ENCODE measurements around the gene GRID2. TPM values are rescaled to one million over a fixed set of nuclear protein-coding genes. Genes with fewer than 3 reads are reported as not detected.

Gene GRID2
- total RNA-seq, 1 donor: not detected

GRCh38 chr4:93243262-93243661, 939.5 kb downstream of the GRID2 start:
- no peak overlapping the region for H3K4me3 ChIP-seq (ENCODE audit: insufficient read depth, low read length)
- no peak for DNase-seq (ENCODE audit: insufficient read length, low spot score, missing footprints)
- no peak overlapping the region for H3K27ac ChIP-seq (ENCODE audit: low read depth, low read length)
- H2AFZ ChIP-seq (ENCODE audit: low read length): no peak overlapping the region
- H3K4me1 ChIP-seq (ENCODE audit: insufficient read depth, low read length): no peaks in the 10 kb centered on the region
- H3K4me2 ChIP-seq (ENCODE audit: insufficient read depth, low read length): no peak overlapping the region
- H4K20me1 ChIP-seq (ENCODE audit: insufficient read depth, low read length): no peaks in the 10 kb centered on the region
- H3K9me3 ChIP-seq (ENCODE audit: low read depth, low read length): no peaks in the 10 kb centered on the region
- H3K27me3 ChIP-seq (ENCODE audit: insufficient read depth, low read length): no peaks in the 10 kb centered on the region
- no peak for TF ChIP-seq CTCF (IDR thresholded peaks at IDR 0.05; ENCODE audit: extremely low read depth, low read depth, low read length)
- H3K36me3 ChIP-seq (ENCODE audit: insufficient read depth, low read length): no peaks in the 10 kb centered on the region
- H3K79me2 ChIP-seq (ENCODE audit: insufficient read depth, low read length): no peaks in the 10 kb centered on the region

GRCh38 chr4:93261207-93261606, 957.4 kb downstream of the GRID2 start:
- no peaks in the 10 kb centered on the region for H4K20me1 ChIP-seq (ENCODE audit: insufficient read depth, low read length)
- no peak for DNase-seq (ENCODE audit: insufficient read length, low spot score, missing footprints)
- H3K4me1 ChIP-seq (ENCODE audit: insufficient read depth, low read length): no peaks in the 10 kb centered on the region
- H3K27me3 ChIP-seq (ENCODE audit: insufficient read depth, low read length): no peaks in the 10 kb centered on the region
- H3K4me3 ChIP-seq (ENCODE audit: insufficient read depth, low read length): no peak overlapping the region
- H2AFZ ChIP-seq (ENCODE audit: low read length): no peak overlapping the region
- H3K79me2 ChIP-seq (ENCODE audit: insufficient read depth, low read length): no peaks in the 10 kb centered on the region
- H3K36me3 ChIP-seq (ENCODE audit: insufficient read depth, low read length): no peaks in the 10 kb centered on the region
- no peak overlapping the region for H3K27ac ChIP-seq (ENCODE audit: low read depth, low read length)
- H3K9me3 ChIP-seq (ENCODE audit: low read depth, low read length): no peaks in the 10 kb centered on the region
- no peak for TF ChIP-seq CTCF (IDR thresholded peaks at IDR 0.05; ENCODE audit: extremely low read depth, low read depth, low read length)
- H3K4me2 ChIP-seq (ENCODE audit: insufficient read depth, low read length): no peak overlapping the region

- Histone ChIP-seq H3K4me3 (ENCODE audit: insufficient read depth, low read length) (no peak overlapping the region), H4K20me1 (ENCODE audit: insufficient read depth, low read length) (no peaks in the 10 kb centered on the region), H3K36me3 (ENCODE audit: insufficient read depth, low read length) (no peaks in the 10 kb centered on the region), H2AFZ (ENCODE audit: low read length) (no peak overlapping the region), H3K27me3 (ENCODE audit: insufficient read depth, low read length) (no peaks in the 10 kb centered on the region), H3K4me1 (ENCODE audit: insufficient read depth, low read length) (no peaks in the 10 kb centered on the region), H3K4me2 (ENCODE audit: insufficient read depth, low read length) (no peak overlapping the region), H3K27ac (ENCODE audit: low read depth, low read length) (no peak overlapping the region), H3K79me2 (ENCODE audit: insufficient read depth, low read length) (no peaks in the 10 kb centered on the region), H3K9me3 (ENCODE audit: low read depth, low read length) (no peaks in the 10 kb centered on the region)
- DNase-seq (ENCODE audit: insufficient read length, low spot score, missing footprints): no peak
- TF ChIP-seq CTCF (IDR thresholded peaks at IDR 0.05; ENCODE audit: extremely low read depth, low read depth, low read length): no peak
Measured at GRCh38 chr4:93263166-93263565, 959.4 kb downstream of the GRID2 start.

GRCh38 chr4:93267747-93268146, 964.0 kb downstream of the GRID2 start:
- Histone ChIP-seq H3K27ac (ENCODE audit: low read depth, low read length) (no peak overlapping the region), H3K79me2 (ENCODE audit: insufficient read depth, low read length) (no peaks in the 10 kb centered on the region), H3K36me3 (ENCODE audit: insufficient read depth, low read length) (no peaks in the 10 kb centered on the region), H3K9me3 (ENCODE audit: low read depth, low read length) (no peaks in the 10 kb centered on the region), H4K20me1 (ENCODE audit: insufficient read depth, low read length) (no peaks in the 10 kb centered on the region), H3K4me2 (ENCODE audit: insufficient read depth, low read length) (no peak overlapping the region), H2AFZ (ENCODE audit: low read length) (no peak overlapping the region), H3K27me3 (ENCODE audit: insufficient read depth, low read length) (no peaks in the 10 kb centered on the region), H3K4me3 (ENCODE audit: insufficient read depth, low read length) (no peak overlapping the region), H3K4me1 (ENCODE audit: insufficient read depth, low read length) (no peaks in the 10 kb centered on the region)
- no peak for DNase-seq (ENCODE audit: insufficient read length, low spot score, missing footprints)
- no peak for TF ChIP-seq CTCF (IDR thresholded peaks at IDR 0.05; ENCODE audit: extremely low read depth, low read depth, low read length)
